22Rv1 (cell line): ENCODE results near the gene NR4A1.

Source experiments
- H3K27ac ChIP-seq: fragments of 450-650 bp; 2 replicates; pipeline ENCODE4 v1.5.1; 2017
- CTCF ChIP-seq: fragments of 450-650 bp; IDR thresholded peaks from 2 replicates; pipeline ENCODE4 v1.5.1; 2017; ENCODE audit warnings: mild to moderate bottlenecking
- ZFX ChIP-seq: fragments of 450-650 bp; IDR thresholded peaks from 2 replicates; pipeline ENCODE4 v1.6.1; 2017; ENCODE audit warnings: antibody characterized with exemption, borderline replicate concordance

The NR4A1 gene

GRCh38 chr12:52057638-52058576 is 6.7 kb downstream of the NR4A1 start:
- TF ChIP-seq CTCF: no peak
- no peak for TF ChIP-seq ZFX
- H3K27ac ChIP-seq: no peak overlapping the region

- TF ChIP-seq ZFX (no peak), CTCF (no peak)
- H3K27ac ChIP-seq: no peak overlapping the region
Observed at GRCh38 chr12:52058631-52059361, 7.6 kb downstream of the NR4A1 start.

GRCh38 chr12:52059582-52060497 is 8.6 kb downstream of the NR4A1 start:
- TF ChIP-seq CTCF (no peak), ZFX (no peak)
- 0 out of 2 replicates have a peak overlapping the region, but pooled peaks have one; percentile 14 for H3K27ac ChIP-seq

- TF ChIP-seq ZFX: no peak
- no peak for TF ChIP-seq CTCF
- no peak overlapping the region for H3K27ac ChIP-seq
Observed at GRCh38 chr12:52060498-52061177, 9.4 kb downstream of the NR4A1 start.

GRCh38 chr12:52061470-52062166 is 10.4 kb downstream of the NR4A1 start:
- no peak overlapping the region for H3K27ac ChIP-seq
- TF ChIP-seq CTCF: no peak
